DOHH2 (cell line): ENCODE measurements around the gene TMEM203.

Experiments used
- H3F3A ChIP-seq: fragments of 200-600 bp; sonication (generic), shearing (Covaris generic); 2 replicates; pipeline ENCODE4 v1.6.0; 2016; ENCODE audit warnings: antibody characterized with exemption, mild to moderate bottlenecking; ENCODE audit not compliant: control insufficient read depth, insufficient read depth
- H3K27ac ChIP-seq: fragments of 200-600 bp; sonication (generic); 2 replicates; pipeline ENCODE4 v1.5.1; 2014; ENCODE audit warnings: low read depth, mild to moderate bottlenecking, low read length, moderate library complexity
- H3K27me3 ChIP-seq: fragments of 200-600 bp; sonication (generic); 2 replicates; pipeline ENCODE4 v1.6.1; 2014; ENCODE audit warnings: mild to moderate bottlenecking, low read length, mixed read lengths; ENCODE audit not compliant: control insufficient read depth
- H3K36me3 ChIP-seq: fragments of 200-600 bp; sonication (generic); 2 replicates; pipeline ENCODE4 v1.6.1; 2014; ENCODE audit warnings: mild to moderate bottlenecking, low read length, moderate library complexity, mixed read lengths; ENCODE audit not compliant: control insufficient read depth
- H3K4me1 ChIP-seq: fragments of 200-600 bp; sonication (generic); 2 replicates; pipeline ENCODE4 v1.6.1; 2014; ENCODE audit warnings: mild to moderate bottlenecking, low read length, mixed read lengths; ENCODE audit not compliant: control insufficient read depth
- H3K4me2 ChIP-seq: fragments of 200-600 bp; sonication (generic); 2 replicates; pipeline ENCODE4 v1.6.0; 2014; ENCODE audit warnings: mild to moderate bottlenecking, low read length, moderate library complexity
- H3K4me3 ChIP-seq: fragments of 200-600 bp; sonication (generic); 2 replicates; pipeline ENCODE4 v1.5.1; 2014; ENCODE audit warnings: mild to moderate bottlenecking, low read length, mixed read lengths
- H3K79me2 ChIP-seq: fragments of 200-600 bp; sonication (generic); 2 replicates; pipeline ENCODE4 v1.6.1; 2014; ENCODE audit warnings: mild to moderate bottlenecking, low read length, mixed read lengths; ENCODE audit not compliant: control insufficient read depth
- H3K9me2 ChIP-seq: fragments of 200-600 bp; sonication (generic); replicated peaks from 2 replicates; pipeline ENCODE4 v1.6.1; 2014; ENCODE audit warnings: mild to moderate bottlenecking, low read length, mixed read lengths; ENCODE audit not compliant: control insufficient read depth
- H3K9me3 ChIP-seq: fragments of 200-600 bp; sonication (generic); 2 replicates; pipeline ENCODE4 v1.6.1; 2014; ENCODE audit warnings: antibody characterized with exemption, low read length, mixed read lengths; ENCODE audit not compliant: control insufficient read depth, insufficient read depth
- H4K20me1 ChIP-seq: fragments of 200-600 bp; sonication (generic); 2 replicates; pipeline ENCODE4 v1.6.0; 2014; ENCODE audit warnings: low read depth, mild to moderate bottlenecking, antibody characterized with exemption, low read length, moderate library complexity; ENCODE audit not compliant: control insufficient read depth, insufficient read depth
- CTCF ChIP-seq: fragments of 200-600 bp; sonication (generic); IDR thresholded peaks from one replicate; pipeline ENCODE4 v1.5.1; 2014; ENCODE audit warnings: antibody characterized with exemption, mild to moderate bottlenecking, low read depth, low read length; ENCODE audit not compliant: poor library complexity, severe bottlenecking
- EZH2phosphoT487 ChIP-seq: fragments of 200-600 bp; sonication (generic); IDR thresholded peaks from 2 replicates; pipeline ENCODE4 v1.6.1; 2017; ENCODE audit warnings: borderline replicate concordance, mild to moderate bottlenecking, antibody characterized with exemption, low read length, moderate library complexity, mixed read lengths

TMEM203 gene

GRCh38 chr9:137252555-137253506 lies 47.4 kb upstream of the TMEM203 start:
- peaks cover 44% of the 10 kb centered on the region for H3K4me1 ChIP-seq
- H3K36me3 ChIP-seq = peaks cover 21% of the 10 kb centered on the region
- no peak overlapping the region for H3K4me3 ChIP-seq
- peaks cover 21% of the 10 kb centered on the region for H3K79me2 ChIP-seq
- 0 out of 2 replicates have a peak, but pooled peaks cover 3% of the 10 kb centered on the region for H3F3A ChIP-seq
- no peaks in the 10 kb centered on the region for H4K20me1 ChIP-seq
- H3K27me3 ChIP-seq = no peaks in the 10 kb centered on the region
- H3K4me2 ChIP-seq = peak overlapping the region; percentile 2; the same call in 1 of the 2 replicates
- no peak for TF ChIP-seq EZH2phosphoT487
- TF ChIP-seq CTCF = no peak
- no peaks in the 10 kb centered on the region for H3K9me3 ChIP-seq
- no peaks in the 10 kb centered on the region for H3K9me2 ChIP-seq
- H3K27ac ChIP-seq = no peak overlapping the region

- H3K36me3 ChIP-seq = peaks cover 14% of the 10 kb centered on the region
- no peak for TF ChIP-seq CTCF
- TF ChIP-seq EZH2phosphoT487 = no peak
- no peak overlapping the region for H3K27ac ChIP-seq
- H3K9me2 ChIP-seq = no peaks in the 10 kb centered on the region
- peaks cover 15% of the 10 kb centered on the region for H3K79me2 ChIP-seq
- H3K27me3 ChIP-seq = no peaks in the 10 kb centered on the region
- H3K4me2 ChIP-seq = no peak overlapping the region
- H3F3A ChIP-seq = 0 out of 2 replicates have a peak, but pooled peaks cover 3% of the 10 kb centered on the region
- H3K9me3 ChIP-seq = no peaks in the 10 kb centered on the region
- H3K4me1 ChIP-seq = peaks cover 41% of the 10 kb centered on the region
- no peaks in the 10 kb centered on the region for H4K20me1 ChIP-seq
- no peak overlapping the region for H3K4me3 ChIP-seq
Measured at GRCh38 chr9:137251490-137252268, 46.2 kb upstream of the TMEM203 start.

- no peaks in the 10 kb centered on the region for H3K27me3 ChIP-seq
- H3K4me1 ChIP-seq = peaks cover 41% of the 10 kb centered on the region
- H3K4me3 ChIP-seq = no peak within 1 kb of the TSS
- no peaks in the 10 kb centered on the region for H4K20me1 ChIP-seq
- H3K79me2 ChIP-seq = peaks cover 10% of the 10 kb centered on the region
- H3F3A ChIP-seq = 0 out of 2 replicates have a peak, but pooled peaks cover 3% of the 10 kb centered on the region
- H3K36me3 ChIP-seq = peaks cover 9% of the 10 kb centered on the region
- no peaks in the 10 kb centered on the region for H3K9me3 ChIP-seq
- no peak within 1 kb of the TSS for H3K27ac ChIP-seq
- H3K4me2 ChIP-seq = no peak within 1 kb of the TSS
- no peak for TF ChIP-seq CTCF
- no peaks in the 10 kb centered on the region for H3K9me2 ChIP-seq
Measured at GRCh38 chr9:137251194-137251461, 45.7 kb upstream of the TMEM203 start, which contains the start of gene STPG3. Gene STPG3 (plus strand): TSS chr9:137251286. CDS start chr9:137251287, 1 bp downstream.
